ENCODE data around the gene FAM163B. TPM values are rescaled to one million over a fixed set of nuclear protein-coding genes. Genes with fewer than 3 reads are reported as not detected.

Gene FAM163B
- total RNA-seq, 1 donor from 2014 or later, result not detected

DNA sequence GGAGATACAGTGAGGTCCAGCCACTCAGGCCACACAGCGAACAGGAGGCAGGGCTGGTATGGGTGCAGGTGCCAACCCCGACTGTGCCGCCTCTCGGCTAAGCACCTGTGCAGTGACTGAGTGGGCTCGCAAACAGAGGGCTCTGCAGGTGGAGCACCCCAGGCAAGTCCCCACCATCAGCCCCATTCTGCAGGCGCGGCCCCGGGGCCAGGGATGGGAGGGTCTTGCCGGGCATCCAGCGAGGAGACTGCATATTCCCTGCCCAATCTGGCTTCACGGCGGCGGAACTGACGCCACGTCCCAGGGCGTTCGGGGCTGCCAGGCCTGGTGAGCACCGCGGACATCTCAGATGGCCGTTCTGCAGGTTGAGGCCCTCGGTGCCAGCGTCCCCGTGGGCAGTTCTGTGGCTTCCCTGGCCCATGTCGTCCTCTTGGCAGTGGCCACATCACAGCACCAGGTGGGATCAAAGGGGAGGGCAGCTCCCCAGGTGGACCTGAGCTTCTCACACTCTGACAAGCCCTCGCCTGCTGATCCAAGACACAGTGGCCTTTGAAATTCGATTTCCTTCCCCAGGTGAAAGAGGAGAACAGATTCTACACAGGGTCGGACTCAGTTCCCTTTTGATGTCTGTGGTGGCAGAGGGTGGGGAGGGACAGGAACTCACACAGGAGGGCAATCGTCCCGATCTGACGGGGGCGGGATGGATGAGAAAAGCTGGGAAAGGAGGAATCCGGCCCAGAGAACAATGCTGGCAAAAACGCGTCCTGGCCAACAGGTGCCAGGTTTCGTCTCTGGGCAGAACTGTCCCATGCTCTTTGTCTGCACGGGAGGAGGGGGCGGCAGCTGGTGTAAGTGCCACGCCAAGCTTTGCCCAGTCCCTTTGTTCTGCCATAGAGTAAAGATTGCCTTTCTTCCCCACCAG, 45.8 kb upstream of the FAM163B start:
- Mint-ChIP-seq H3K36me3 (ENCODE audit: low read depth) (no peaks in the 10 kb centered on the region), H3K4me1 (peaks cover 9% of the 10 kb centered on the region), H3K27ac (ENCODE audit: unreplicated experiment) (no peak overlapping the region), H3K9me3 (no peaks in the 10 kb centered on the region), H3K27me3 (ENCODE audit: low read depth) (peaks cover 59% of the 10 kb centered on the region), H3K4me3 (no peak overlapping the region)
- DNase-seq (ENCODE audit: low read depth, low spot score), result no peak
- TF ChIP-seq, protein P1, sequence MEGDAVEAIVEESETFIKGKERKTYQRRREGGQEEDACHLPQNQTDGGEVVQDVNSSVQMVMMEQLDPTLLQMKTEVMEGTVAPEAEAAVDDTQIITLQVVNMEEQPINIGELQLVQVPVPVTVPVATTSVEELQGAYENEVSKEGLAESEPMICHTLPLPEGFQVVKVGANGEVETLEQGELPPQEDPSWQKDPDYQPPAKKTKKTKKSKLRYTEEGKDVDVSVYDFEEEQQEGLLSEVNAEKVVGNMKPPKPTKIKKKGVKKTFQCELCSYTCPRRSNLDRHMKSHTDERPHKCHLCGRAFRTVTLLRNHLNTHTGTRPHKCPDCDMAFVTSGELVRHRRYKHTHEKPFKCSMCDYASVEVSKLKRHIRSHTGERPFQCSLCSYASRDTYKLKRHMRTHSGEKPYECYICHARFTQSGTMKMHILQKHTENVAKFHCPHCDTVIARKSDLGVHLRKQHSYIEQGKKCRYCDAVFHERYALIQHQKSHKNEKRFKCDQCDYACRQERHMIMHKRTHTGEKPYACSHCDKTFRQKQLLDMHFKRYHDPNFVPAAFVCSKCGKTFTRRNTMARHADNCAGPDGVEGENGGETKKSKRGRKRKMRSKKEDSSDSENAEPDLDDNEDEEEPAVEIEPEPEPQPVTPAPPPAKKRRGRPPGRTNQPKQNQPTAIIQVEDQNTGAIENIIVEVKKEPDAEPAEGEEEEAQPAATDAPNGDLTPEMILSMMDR (conservative IDR thresholded peaks at IDR 0.05), result no peak

DNA sequence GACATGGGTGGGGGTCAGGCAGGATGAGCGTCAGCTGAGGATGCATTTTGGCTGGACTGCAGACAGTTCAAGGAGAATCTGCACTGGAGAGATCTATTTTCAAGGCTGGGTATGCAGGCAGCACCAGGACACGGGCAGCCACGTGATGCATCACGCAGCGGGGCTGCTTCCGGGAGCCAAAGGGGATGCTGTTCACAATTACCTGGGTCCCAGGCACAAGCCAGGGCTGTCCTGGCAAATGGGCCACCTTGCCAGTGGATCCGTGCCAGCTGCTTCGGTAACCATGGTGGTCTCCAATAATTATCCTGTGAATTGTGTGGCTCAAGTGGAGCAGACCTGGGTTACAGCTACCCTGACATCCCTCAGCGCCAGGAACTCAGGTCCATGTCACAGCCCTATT, 44.4 kb upstream of the FAM163B start:
- Mint-ChIP-seq H3K9me3 (no peaks in the 10 kb centered on the region), H3K36me3 (ENCODE audit: low read depth) (no peaks in the 10 kb centered on the region), H3K4me1 (peaks cover 8% of the 10 kb centered on the region), H3K27ac (ENCODE audit: unreplicated experiment) (no peak overlapping the region), H3K4me3 (no peak overlapping the region), H3K27me3 (ENCODE audit: low read depth) (peaks cover 45% of the 10 kb centered on the region)
- DNase-seq (ENCODE audit: low read depth, low spot score), result no peak
- TF ChIP-seq, protein P1 (conservative IDR thresholded peaks at IDR 0.05), result no peak

DNA sequence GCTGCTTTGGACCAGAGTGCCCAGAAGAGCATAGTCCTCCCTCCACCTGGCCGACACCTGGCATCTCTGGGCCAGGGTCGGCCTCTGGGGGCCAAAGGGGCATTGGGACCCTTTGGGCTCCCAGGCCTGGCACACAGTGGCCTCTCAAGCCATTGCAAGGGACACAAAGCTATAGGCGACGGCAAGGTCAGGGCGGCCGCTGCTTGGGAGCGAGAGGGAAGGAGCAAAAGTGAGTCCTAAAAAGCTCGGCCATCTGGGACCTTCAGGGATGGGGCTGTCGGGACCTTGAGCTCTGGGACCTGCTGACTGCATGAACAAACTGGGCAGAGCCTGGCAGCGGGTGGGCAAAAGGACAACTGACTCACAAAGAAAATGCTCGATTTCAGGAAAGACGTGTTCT, 40.8 kb upstream of the FAM163B start:
- Mint-ChIP-seq H3K4me3 (no peak overlapping the region), H3K36me3 (ENCODE audit: low read depth) (no peaks in the 10 kb centered on the region), H3K27me3 (ENCODE audit: low read depth) (peaks cover 10% of the 10 kb centered on the region), H3K4me1 (peaks cover 4% of the 10 kb centered on the region), H3K27ac (ENCODE audit: unreplicated experiment) (no peak overlapping the region), H3K9me3 (no peaks in the 10 kb centered on the region)
- DNase-seq (ENCODE audit: low read depth, low spot score), result no peak
- TF ChIP-seq, protein P1 (conservative IDR thresholded peaks at IDR 0.05), result no peak

GRCh38 chr9:133649194-133649593, 40.0 kb upstream of the FAM163B start:
- no peaks in the 10 kb centered on the region for H3K36me3 Mint-ChIP-seq (ENCODE audit: low read depth)
- H3K4me3 Mint-ChIP-seq, result no peak overlapping the region
- no peaks in the 10 kb centered on the region for H3K9me3 Mint-ChIP-seq
- peaks cover 4% of the 10 kb centered on the region for H3K27me3 Mint-ChIP-seq (ENCODE audit: low read depth)
- TF ChIP-seq, protein P1 (conservative IDR thresholded peaks at IDR 0.05), result no peak
- H3K27ac Mint-ChIP-seq (ENCODE audit: unreplicated experiment), result no peak overlapping the region
- no peak for DNase-seq (ENCODE audit: low read depth, low spot score)
- H3K4me1 Mint-ChIP-seq, result peaks cover 4% of the 10 kb centered on the region

- TF ChIP-seq, protein P1 (conservative IDR thresholded peaks at IDR 0.05), result no peak
- no peak for DNase-seq (ENCODE audit: low read depth, low spot score)
- H3K9me3 Mint-ChIP-seq, result no peaks in the 10 kb centered on the region
- no peaks in the 10 kb centered on the region for H3K36me3 Mint-ChIP-seq (ENCODE audit: low read depth)
- H3K27ac Mint-ChIP-seq (ENCODE audit: unreplicated experiment), result no peak overlapping the region
- peaks cover 4% of the 10 kb centered on the region for H3K4me1 Mint-ChIP-seq
- no peaks in the 10 kb centered on the region for H3K27me3 Mint-ChIP-seq (ENCODE audit: low read depth)
- no peak overlapping the region for H3K4me3 Mint-ChIP-seq
These were observed 38.7 kb upstream of the FAM163B start for GRCh38 chr9:133647765-133648469.

Measured in neural crest cell (in vitro differentiated cells).